BLaER1 (cell line): ENCODE measurements around the gene GIT1.

Experiments used
- H3K27ac ChIP-seq: shearing (Covaris generic); formaldehyde crosslinking; 2 replicates; pipeline ENCODE4 v1.8.1; 2022
- H3K27me3 ChIP-seq: shearing (Covaris generic); formaldehyde crosslinking; 2 replicates; pipeline ENCODE4 v1.8.1; 2022
- H3K36me3 ChIP-seq: shearing (Covaris generic); formaldehyde crosslinking; 2 replicates; pipeline ENCODE4 v1.8.1; 2022
- H3K4me1 ChIP-seq: shearing (Covaris generic); formaldehyde crosslinking; 2 replicates; pipeline ENCODE4 v1.8.1; 2022
- H3K4me2 ChIP-seq: shearing (Covaris generic); formaldehyde crosslinking; 2 replicates; pipeline ENCODE4 v1.8.1; 2022
- H3K4me3 ChIP-seq: shearing (Covaris generic); formaldehyde crosslinking; 2 replicates; pipeline ENCODE4 v1.8.1; 2022
- H3K9ac ChIP-seq: shearing (Covaris generic); formaldehyde crosslinking; 2 replicates; pipeline ENCODE4 v1.8.1; 2022
- H3K9me3 ChIP-seq: shearing (Covaris generic); formaldehyde crosslinking; 2 replicates; pipeline ENCODE4 v1.8.1; 2022
- H4K20me1 ChIP-seq: shearing (Covaris generic); formaldehyde crosslinking; 2 replicates; pipeline ENCODE4 v1.8.1; 2022
- Cebpa-rat ChIP-seq: shearing (Covaris generic); IDR thresholded peaks from 2 replicates; pipeline ENCODE4 v1.8.1; 2022

GIT1 gene

DNA sequence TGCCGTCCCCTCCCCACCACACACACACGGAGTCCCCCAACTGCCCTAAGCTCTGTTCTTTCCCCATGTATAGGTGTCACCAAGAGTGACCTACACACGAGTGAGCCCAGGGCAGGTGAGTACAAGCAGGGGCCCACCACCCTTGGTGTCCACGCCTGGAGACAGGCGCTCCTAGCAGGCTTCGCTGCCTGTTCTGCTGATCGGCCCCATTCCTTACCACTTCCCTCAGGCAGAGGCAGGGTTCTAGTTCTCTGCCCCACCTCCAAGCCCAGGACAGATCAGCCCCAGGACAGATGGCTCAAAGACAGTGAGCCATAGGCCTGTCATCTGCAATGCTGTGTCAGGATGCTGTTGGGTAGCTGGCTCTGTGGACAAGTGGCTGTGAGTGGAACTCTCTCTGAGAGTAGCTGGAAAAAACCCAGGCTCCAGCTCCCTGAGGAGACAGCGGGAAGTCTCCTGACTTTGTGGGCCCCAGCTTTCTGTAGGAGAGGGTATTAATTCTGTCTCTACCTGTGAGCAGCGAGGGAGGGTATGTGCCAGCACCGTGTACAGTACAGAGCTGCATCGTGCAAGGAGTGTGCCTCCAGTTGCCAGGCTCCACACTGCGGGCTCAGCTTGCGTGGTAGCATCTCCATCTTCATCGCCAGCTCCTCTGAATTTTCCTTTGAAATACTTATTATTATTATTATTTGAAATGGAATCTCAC, 20.1 kb downstream of the GIT1 start:
- peaks cover 64% of the 10 kb centered on the region for H3K4me1 ChIP-seq
- no peaks in the 10 kb centered on the region for H3K9me3 ChIP-seq
- peak overlapping the region; percentile 98 for H3K4me2 ChIP-seq
- peak overlapping the region; percentile 84 for H3K4me3 ChIP-seq
- peaks cover 35% of the 10 kb centered on the region for H3K36me3 ChIP-seq
- no peak for TF ChIP-seq Cebpa-rat
- H3K9ac ChIP-seq = peak overlapping the region; percentile 94
- H3K27ac ChIP-seq = peak overlapping the region; percentile 94
- H4K20me1 ChIP-seq = peaks cover 53% of the 10 kb centered on the region
- H3K27me3 ChIP-seq = no peaks in the 10 kb centered on the region

DNA sequence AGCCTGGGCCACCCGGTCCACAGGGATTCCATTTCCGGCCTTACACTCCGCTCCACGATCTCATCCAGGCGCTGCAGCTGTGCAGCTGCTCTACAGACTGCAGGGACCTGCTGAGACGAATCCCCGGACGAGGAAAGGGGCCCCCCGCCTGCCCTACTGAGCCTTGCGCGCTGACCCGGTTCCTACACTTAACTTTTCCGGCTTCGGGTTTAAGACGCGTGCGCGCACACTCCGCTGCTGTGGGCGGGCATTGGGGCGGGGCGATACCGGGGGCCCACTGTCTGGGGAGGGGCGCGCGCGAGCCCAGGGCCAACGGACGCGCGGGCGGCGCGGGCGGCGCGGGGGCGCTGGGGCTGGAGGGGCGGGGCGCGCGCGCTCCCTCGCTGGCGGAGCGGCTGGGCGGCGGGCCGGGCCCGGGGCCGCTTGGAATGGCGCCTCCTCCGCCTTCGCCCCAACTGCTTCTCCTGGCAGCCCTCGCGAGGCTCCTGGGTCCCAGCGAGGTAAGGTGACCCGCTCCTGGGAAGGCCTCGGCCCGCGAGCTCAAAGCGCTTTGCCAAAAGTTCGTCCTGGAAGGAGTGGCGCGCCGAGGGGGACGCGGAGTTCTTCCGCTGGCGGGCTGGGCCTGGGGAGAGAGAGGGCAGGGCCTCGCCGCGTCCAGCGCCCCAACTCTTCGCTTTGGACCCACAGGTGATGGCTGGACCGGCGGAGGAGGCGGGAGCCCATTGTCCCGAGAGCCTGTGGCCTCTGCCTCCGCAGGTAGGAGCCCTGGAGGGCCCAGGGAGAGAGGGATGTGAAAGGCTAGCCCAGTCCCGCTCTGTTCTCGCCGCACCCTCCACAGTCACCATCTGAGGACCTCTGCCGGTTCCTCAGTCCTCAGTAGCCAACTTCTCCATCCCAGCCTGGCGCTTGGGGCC, 20.9 kb downstream of the GIT1 start, which contains the start of gene TP53I13:
Gene TP53I13 (plus strand): TSS at position 371 of the 914 bp plus-strand sequence. CDS start 58 bp downstream, at position 429.
- Histone ChIP-seq H3K4me3 (peak within 1 kb of the TSS; percentile 84), H3K9ac (peak within 1 kb of the TSS; percentile 95), H3K27ac (peak within 1 kb of the TSS; percentile 96), H4K20me1 (peaks cover 50% of the 10 kb centered on the region), H3K4me1 (peaks cover 64% of the 10 kb centered on the region), H3K4me2 (peak within 1 kb of the TSS; percentile 98), H3K36me3 (peaks cover 27% of the 10 kb centered on the region), H3K27me3 (no peaks in the 10 kb centered on the region), H3K9me3 (no peaks in the 10 kb centered on the region)
- no peak for TF ChIP-seq Cebpa-rat

DNA sequence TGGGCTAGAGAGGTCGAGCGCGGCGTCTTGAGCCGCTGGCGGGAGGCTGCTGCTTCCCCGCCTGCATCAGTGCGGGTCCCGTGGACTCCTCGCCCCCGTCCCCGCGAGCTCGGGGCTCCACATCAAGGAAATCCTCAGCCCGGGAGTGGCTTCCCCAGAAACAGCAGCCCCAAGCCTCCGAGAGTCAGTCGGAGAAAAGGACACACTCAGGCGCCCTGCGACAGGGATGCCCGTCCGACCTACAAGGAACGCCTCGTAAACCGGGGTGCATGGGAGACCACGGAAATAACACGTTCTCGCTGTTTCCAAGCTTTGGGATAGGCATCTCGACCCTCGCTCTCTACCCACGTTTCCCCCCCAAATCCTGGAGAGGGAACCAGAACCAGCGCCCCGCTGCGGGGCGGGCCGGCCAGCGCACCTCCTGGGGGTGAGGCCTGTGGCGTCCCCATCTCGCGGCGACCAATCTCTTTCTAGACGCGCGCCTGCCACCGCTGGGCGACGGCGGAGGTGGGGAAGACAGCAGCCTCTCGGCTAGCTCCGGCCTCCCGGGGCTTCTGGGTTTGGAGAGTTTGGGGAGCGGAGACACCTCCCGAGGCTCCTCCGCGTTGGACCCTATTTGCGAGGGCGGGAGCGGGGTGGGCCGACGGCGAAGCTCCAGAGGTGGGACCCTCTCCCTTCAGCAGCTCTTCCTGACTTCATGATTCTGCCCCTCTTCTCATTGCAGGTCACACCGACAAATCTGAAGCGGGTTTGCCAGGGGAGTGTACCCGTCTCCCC, 21.7 kb downstream of the GIT1 start:
- peak overlapping the region; percentile 96 for H3K27ac ChIP-seq
- no peak for TF ChIP-seq Cebpa-rat
- peak overlapping the region; percentile 84 for H3K4me3 ChIP-seq
- H3K9ac ChIP-seq = peak overlapping the region; percentile 95
- H3K9me3 ChIP-seq = no peaks in the 10 kb centered on the region
- H3K4me2 ChIP-seq = peak overlapping the region; percentile 97
- H4K20me1 ChIP-seq = peaks cover 42% of the 10 kb centered on the region
- H3K27me3 ChIP-seq = no peaks in the 10 kb centered on the region
- H3K4me1 ChIP-seq = peaks cover 64% of the 10 kb centered on the region
- peaks cover 23% of the 10 kb centered on the region for H3K36me3 ChIP-seq

DNA sequence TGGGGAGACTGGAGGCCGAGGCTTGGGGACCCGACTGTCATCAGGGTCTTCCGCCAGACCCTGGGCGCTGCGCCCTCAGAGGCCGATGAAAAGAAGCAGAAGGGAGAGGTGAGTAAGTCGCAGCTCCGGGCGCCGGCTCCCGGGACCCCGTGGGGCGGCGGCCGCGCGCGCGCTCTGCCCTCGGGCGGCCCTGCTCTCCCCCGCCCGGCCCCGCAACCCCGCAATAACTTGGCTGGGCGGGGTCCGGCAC, 22.2 kb downstream of the GIT1 start:
- H3K27me3 ChIP-seq = no peaks in the 10 kb centered on the region
- peak overlapping the region; percentile 84 for H3K4me3 ChIP-seq
- H3K9ac ChIP-seq = peak overlapping the region; percentile 95
- peak overlapping the region; percentile 96 for H3K27ac ChIP-seq
- peaks cover 40% of the 10 kb centered on the region for H4K20me1 ChIP-seq
- H3K4me2 ChIP-seq = peak overlapping the region; percentile 97
- peaks cover 65% of the 10 kb centered on the region for H3K4me1 ChIP-seq
- H3K9me3 ChIP-seq = no peaks in the 10 kb centered on the region
- TF ChIP-seq Cebpa-rat = no peak
- H3K36me3 ChIP-seq = peaks cover 28% of the 10 kb centered on the region

DNA sequence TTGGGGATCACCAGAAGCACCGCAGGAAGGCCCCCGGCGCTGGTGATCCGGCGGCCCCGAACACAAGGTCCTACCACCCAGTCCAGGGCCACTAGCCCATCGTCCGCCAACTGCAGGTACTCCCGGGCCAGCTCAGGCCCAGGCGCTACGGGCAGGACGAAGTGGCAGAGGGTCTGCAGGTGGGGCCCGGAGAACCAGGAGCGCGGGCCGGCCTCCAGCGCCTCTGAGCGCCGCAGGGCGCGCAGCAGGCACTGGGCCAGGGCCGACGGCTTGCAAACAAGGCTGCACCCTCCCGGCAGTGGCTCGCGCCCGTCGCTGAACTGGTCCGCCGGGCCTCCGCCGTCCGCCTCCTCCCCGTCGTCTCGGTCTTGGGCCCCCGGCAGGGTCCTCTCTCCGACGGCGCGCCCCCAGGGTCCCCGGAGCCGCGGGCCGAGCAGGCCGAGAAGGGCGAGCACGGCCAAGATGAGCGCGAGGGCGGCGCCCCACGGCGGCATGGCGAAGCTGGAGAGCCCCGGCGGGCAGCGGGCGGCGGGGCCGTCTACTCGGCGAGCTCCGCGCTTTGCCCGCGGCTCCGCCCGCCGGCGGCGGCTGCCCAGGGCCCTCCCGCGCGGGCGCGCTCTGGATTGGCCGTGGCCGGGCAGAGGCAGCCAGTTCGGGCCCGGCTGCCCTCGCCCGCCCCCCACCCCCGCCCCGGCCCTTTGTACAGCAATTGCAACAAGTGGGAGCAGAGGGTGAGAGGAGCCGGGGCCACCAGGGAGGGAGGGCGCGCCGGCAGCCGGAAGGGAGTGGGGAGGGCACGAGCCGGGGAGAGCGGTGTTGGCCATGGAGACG, 22.8 kb downstream of the GIT1 start, which contains the start of gene ABHD15:
Gene ABHD15 (minus strand): TSS at position 565 of the 831 bp plus-strand sequence. CDS start 71 bp downstream, at position 494.
- peak within 1 kb of the TSS; percentile 84 for H3K4me3 ChIP-seq
- H3K36me3 ChIP-seq = peaks cover 29% of the 10 kb centered on the region
- no peaks in the 10 kb centered on the region for H3K27me3 ChIP-seq
- H4K20me1 ChIP-seq = peaks cover 35% of the 10 kb centered on the region
- peak within 1 kb of the TSS; percentile 97 for H3K4me2 ChIP-seq
- no peak for TF ChIP-seq Cebpa-rat
- H3K4me1 ChIP-seq = peaks cover 65% of the 10 kb centered on the region
- peak within 1 kb of the TSS; percentile 96 for H3K27ac ChIP-seq
- peak within 1 kb of the TSS; percentile 95 for H3K9ac ChIP-seq
- no peaks in the 10 kb centered on the region for H3K9me3 ChIP-seq

DNA sequence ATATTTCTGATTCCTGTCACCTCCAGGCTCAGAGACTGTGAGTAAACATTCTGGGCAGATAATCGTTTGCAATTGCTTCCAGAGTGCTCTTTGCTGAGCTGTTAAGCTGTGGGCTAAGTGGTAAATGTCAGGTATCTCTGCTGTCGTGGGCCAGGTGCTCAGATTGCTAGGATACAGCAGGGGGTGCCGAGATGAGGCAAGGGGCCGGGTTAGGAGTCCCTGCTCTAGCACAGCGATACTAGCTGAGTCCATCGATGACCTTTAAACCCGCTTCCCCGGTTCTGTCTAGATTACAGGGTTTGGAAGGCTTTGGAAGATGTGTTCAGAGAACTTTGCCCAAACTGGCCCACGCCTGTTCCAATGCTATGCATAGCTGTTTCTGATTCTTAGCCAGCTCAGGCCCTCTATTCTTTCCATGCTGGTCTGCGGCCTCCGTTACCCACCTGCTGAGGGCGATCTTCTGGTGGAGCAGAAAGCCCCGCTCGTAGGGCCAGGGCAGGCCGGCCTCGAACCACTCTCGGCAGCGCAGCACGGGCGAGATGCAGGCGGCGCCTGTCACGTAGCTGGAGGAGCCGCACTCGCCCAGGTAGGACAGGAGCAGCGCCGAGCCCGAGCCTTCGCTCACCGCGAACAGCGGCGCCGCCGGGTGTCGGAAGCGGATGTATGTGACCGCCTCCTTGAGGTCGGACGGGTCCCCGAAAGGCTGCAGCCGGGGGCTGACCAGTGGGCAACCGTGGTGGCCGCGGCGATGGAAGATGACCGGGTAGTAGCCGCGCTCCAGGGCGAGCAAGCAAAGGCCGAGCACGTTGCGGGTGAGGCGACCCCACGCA, 23.6 kb downstream of the GIT1 start:
- no peak for TF ChIP-seq Cebpa-rat
- Histone ChIP-seq H3K36me3 (peaks cover 22% of the 10 kb centered on the region), H4K20me1 (peaks cover 27% of the 10 kb centered on the region), H3K27ac (peak overlapping the region; percentile 96), H3K4me1 (peaks cover 65% of the 10 kb centered on the region), H3K4me2 (peak overlapping the region; percentile 97), H3K4me3 (peak overlapping the region; percentile 84), H3K27me3 (no peaks in the 10 kb centered on the region), H3K9me3 (no peaks in the 10 kb centered on the region), H3K9ac (peak overlapping the region; percentile 95)

- H3K9ac ChIP-seq = peak overlapping the region; percentile 95; the same call in 1 of the 2 replicates
These were observed 25.6 kb downstream of the GIT1 start for GRCh38 chr17:29563816-29564215.

DNA sequence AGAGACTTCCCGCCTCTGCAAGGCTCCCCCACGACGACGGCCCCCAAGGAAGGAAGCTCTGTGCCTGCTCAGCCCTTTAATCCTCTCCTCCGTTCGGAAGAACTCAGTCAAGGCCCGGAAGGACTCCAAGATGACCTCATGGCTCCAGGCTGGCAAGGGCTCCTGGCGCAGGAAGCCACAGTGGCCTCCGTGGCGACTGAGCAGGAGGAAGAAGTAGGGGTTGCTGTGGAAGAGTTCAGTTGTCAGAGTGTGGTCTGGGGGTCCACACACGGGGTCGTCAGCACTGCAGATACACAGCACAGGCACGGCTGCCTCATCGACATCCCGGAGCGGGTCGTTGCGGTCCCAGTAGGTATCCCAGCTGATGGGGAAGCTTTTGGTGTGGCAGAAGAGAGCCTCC, 26.8 kb downstream of the GIT1 start:
- H3K4me2 ChIP-seq = peak overlapping the region; percentile 97
- no peak for TF ChIP-seq Cebpa-rat
- H3K9me3 ChIP-seq = no peaks in the 10 kb centered on the region

More at GRCh38 chr17:29563816-29564215, 25.6 kb downstream of the GIT1 start:
- Histone ChIP-seq H3K27ac (peak overlapping the region; percentile 96), H3K9me3 (no peaks in the 10 kb centered on the region), H3K4me3 (peak overlapping the region; percentile 84), H3K36me3 (peaks cover 23% of the 10 kb centered on the region), H3K27me3 (no peaks in the 10 kb centered on the region), H4K20me1 (peaks cover 10% of the 10 kb centered on the region), H3K4me2 (peak overlapping the region; percentile 97), H3K4me1 (peaks cover 69% of the 10 kb centered on the region)
- TF ChIP-seq Cebpa-rat = no peak

More for the DNA sequence above, 26.8 kb downstream of the GIT1 start:
- Histone ChIP-seq H3K4me1 (peaks cover 81% of the 10 kb centered on the region), H3K27me3 (no peaks in the 10 kb centered on the region), H3K4me3 (peak overlapping the region; percentile 48; the same call in 1 of the 2 replicates), H3K9ac (peak overlapping the region; percentile 75), H3K36me3 (peaks cover 23% of the 10 kb centered on the region), H3K27ac (peak overlapping the region; percentile 96), H4K20me1 (peaks cover 10% of the 10 kb centered on the region)
